Inferior parietal cortex (tissue), 1 donor: ENCODE results near the gene GPR37L1.
"Not testable (repeated sequence)": the region's sequence is repeated elsewhere in the genome, so short reads cannot be mapped to it uniquely, and the experiment has no call there.

Experiments used
- DNase-seq: peaks from one replicate; pipeline ENCODE4 v3.0.0-alpha.2; 2016; ENCODE audit errors: extremely low spot score

Gene GPR37L1

DNA sequence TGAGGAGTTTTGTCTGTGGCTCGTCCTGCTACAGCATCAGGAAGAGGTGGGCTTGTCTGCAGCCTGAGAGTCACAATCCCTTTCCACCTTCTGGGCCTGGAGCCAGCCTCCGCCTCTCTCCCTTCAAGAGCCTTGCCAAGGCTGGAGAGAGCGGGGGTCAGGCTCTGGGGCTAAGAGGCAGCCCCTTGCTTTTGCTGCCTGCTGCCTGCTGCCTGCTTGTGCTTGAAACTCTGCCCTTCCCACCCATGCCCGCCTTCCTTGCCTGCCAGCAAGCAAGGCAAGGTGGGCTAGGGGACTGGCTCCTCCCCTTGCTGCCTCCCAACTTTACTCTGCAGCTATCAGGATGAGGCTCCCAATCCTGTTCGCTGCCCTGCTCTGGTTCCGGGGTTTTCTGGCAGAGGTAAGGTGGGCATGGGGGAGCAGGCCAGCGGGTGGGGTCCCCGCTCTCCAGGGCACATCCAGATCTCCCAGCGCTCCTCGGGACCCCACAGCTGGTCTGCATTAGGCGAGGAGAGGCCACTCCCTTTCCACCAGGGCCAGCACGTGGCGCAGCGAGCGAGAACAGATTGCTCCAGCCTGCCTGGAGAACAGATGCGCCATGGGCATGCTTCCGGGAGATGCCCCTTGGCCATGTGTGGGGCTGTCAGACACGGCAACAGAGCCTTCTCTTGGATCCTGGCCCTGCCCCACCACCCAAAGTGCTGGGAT is 45.1 kb downstream of the GPR37L1 start:
- no peak for DNase-seq

DNA sequence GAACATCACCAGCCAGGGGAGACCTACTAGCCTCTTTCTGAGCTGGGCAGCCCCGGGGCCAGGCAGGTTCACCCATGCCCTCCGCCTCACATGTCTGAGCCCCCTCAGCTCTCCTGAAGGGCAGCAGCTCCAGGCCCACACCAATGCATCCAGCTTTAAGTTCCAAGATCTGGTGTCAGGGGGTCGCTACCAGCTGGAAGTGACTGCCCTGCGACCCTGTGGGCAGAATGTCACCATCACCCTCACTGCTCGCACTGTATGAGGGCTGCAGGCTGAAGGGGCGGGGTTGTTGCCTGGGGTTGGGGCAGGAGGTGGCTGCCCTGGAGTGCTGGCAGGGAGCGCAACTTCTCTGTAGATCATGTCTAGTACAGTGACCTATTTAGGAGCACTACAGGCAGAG is 46.1 kb downstream of the GPR37L1 start:
- DNase-seq = no peak

DNA sequence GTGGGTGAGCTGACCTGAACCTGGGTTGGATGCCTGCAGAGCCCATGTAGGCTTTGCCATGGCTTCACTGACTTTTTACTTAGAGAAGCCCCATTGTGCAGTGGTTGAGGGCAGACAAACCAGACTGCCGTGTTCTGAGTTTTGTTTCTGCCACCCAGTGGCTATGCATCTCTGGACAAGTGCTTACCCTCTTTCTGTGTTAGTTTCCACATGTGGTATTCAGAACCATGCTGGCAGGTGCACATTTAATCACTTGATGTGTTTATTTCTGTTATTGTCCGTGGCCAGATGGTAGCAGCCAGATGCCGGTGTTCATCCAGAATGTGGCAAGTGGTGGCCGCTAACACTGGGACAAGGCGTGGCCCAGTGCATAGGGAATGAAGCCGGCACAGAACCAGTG is 48.0 kb downstream of the GPR37L1 start:
- no peak for DNase-seq

DNA sequence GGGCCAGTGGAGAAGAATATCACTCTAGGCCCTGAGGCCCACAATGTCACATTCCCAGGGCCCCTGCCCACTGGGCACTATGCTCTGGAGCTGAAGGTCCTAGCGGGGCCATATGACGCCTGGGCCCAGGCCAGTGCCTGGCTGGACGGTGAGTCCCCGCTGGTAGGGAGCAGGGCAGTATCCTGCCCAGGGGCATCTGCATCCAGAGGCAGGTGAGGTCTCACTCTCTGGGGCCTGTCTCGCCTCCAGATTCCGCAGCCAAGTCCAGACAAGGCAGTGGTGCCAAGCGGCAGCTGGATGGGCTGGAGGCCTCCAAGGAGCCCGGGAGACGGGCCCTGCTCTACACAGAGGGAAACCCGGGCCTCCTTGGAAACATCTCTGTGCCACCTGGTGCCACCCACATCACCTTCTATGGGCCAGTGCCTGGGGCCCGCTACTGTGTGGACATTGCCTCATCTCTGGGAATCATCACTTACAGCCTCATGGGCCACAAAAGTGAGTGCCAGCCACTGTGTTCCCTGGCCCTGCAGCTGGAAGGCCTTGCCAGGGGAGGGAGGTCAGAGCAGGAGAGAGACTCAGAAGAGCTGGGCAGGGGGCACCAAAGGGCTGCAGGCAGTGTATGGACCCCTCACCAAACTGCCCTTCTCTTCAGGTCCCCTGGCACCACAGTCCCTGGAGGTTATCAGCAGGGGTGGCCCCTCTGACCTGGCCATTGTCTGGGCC is 48.7 kb downstream of the GPR37L1 start:
- no peak for DNase-seq

DNA sequence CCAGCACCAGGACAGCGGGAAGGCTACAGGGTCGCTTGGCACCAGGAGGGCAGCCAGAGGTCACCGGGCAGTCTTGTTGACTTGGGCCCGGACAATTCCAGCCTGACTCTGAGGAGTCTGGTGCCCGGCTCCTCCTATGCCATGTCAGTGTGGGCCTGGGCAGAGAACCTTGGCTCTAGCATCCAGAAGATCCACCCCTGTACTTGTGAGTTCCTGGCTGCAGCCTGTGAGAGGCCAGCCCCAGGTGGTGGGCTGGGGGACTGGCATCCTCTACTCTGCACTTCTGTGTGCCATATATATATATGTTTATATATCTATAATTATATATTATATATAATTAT is 49.3 kb downstream of the GPR37L1 start:
- DNase-seq = no peak

DNA sequence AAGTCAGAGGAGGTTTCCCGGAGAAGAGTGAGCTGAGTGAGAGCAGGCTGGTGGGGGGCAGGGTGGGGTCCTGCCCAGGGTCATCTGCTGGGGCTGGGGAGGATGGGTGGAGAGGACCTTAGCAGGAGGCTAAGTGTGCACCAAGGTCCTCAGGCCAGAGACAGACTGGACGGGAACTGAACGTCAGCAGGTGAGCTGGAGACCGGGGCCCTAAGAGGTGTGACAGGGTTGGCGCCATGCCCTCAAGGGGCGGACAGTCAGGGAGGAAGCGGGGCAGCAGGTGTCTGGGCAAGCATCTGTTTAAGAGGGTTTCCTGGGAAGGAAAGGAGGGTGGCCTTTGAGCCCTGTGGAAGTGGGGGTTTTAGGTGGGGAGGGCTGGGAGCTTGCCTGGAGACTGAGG is 51.3 kb downstream of the GPR37L1 start:
- no peak for DNase-seq

DNA sequence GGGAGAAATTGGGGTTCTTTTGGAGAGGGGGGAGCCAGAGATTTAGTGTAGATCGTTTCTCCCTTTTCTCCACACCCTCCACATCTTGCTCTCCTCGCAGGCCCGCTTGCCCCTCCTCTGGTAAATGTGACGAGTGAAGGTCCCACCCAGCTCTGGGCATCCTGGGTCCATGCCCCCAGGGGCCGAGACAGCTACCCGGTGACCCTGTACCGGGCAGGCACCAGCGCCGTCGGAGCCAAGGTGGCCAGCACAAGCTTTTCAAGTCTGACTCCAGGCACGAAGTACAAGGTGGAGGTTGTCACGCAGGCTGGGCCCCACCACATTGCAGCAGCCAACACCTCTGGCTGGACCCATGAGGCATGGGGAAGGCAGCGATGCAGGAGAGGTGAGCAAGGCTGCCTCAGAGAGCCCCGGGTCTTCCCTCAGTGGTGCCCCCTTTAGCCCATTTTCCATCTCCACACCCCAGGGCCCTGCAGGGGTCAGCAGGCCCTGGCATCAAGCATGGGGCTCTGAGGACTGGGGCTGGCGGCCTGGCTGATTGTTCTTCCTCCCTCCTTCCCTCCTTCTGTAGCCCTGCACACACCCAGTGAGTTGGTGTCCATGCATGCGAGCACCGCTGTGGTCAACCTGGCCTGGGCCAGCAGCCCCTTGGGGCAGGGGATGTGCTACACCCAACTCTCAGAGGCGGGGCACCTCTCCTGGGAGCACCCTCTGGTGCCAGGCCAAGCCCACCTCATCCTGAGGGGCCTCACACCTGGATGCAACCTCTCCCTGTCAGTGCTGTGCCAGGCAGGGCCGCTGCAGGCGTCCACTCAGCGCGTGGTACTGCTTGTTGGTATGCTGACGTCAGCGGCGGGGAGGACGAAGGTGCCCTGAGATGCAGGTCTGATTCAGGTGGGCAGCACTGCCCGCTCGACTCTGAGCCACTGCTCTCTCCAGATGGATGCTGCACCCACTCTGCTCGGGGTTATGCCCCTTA is 54.5 kb downstream of the GPR37L1 start:
- DNase-seq = no peak

DNA sequence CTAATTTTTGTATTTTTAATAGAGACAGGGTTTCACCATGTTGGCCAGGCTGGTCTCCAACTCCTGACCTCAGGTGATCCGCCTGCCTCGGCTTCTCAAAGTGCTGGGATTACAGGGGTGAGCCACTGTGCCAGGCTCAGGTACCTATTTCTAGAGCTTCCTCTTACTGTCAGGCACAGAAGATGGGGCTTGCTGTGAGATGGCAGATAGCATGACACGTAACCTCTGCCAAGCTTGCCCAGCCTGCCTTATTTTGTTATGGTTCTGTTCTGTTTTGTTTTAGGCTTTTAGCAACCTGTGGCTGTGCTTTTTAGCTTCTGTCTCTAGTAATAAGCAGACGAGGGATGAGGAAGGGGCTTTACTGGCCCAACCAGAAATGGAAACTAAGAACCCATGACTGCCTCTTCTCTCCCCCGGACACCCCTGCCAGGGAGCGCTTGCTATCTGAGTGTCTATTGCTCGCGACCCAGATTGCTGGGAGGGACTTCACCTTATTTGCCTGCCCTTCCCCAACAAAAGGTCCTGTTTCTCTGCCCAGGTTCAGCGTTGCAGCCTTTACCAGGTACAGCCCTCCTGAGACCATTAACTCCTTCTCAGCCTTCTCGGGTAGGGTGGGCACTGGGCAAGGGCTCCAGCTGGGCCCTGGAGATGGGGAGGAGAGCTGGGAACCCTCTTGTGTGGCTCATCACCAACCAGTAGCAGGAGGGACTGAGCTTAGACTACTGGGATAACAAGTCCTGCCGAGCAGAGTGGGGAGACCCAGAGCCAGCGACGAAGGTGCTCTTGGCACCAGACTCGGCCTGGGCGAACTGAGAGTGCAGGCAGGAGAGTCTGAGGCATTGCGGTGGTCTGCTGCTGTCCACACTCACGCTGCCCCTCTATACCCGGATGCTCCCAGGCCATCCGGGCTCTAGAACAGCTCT is 57.4 kb downstream of the GPR37L1 start:
- DNase-seq = no peak

DNA sequence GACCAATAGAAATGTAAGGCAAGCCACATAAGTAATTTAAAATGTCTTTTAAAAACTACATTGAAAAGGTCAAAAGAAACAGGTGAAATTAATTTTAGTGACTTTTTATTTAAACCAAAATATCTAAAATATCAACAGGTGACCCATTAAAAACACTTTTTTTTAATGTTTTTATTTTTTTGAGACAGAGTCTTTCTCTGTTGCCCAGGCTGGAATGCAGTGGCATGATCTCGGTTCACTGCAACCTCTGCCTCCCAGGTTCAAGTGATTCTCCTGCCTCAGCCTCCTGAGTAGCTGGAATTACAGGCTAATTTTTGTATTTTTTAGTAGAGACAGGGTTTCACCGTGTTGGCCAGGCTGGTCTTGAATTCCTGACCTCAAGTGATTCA is 58.0 kb downstream of the GPR37L1 start:
- DNase-seq = not testable (repeated sequence)

DNA sequence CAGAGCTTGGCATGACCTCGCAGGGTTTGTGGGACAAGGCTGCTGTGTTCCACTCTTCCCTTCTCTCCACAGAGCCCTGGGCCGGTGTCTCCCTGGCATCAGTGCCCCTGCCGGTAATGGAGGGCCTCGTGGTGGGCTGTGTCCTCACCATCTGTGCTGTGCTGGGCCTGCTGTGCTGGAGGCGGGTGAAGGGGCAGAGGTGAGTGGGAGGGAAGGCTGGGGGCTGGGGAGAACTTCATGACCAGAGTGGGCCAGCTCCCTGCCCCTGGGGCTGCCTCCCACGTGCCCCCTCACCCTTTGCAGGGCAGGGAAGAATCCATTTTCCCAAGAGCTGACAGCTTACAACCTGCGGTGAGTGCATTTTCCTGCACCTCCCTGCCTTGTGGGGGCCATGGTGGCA is 58.9 kb downstream of the GPR37L1 start:
- DNase-seq = no peak

DNA sequence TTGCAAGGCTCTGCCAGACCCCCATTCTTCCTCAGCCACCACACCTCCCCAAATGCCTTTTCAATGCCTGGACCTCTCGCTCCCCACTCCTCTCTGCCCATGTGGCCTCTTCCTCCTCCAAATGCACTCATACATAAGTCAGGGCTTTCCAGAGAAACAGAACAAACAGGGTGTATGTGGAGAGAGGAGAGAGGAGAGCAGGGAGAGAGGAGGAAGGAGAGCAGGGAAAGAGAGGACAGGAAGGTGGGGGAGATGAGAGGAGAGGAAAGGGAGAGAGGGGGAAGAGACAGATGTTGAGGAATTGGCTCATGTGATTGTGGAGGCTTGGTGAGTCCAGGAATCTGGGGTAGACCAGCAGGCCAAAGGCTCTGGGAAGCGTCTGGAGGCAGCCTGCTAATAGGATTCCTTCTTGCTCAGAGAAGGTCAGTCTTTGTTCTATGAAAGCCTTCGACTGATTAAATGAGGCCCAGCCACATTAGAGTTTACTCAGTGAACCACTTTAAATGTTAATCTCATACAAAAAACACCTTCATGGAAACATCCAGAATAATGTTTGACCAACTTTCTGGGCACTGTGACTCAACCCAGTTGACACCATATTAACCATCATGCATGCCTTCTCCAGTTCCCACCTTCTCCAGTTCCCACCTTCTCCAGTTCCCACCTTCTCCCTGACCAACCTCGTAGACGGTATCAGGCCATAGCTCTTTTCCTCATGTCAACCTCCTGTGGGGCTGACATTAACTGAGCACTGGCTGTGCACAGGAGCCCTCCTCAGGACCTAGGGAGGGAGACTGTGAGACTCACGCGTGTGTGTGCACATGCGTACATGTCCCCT is 59.5 kb downstream of the GPR37L1 start:
- no peak for DNase-seq
